H1 (cell line): ENCODE measurements around the gene SEMA3A. TPM values are rescaled to one million over a fixed set of nuclear protein-coding genes. Genes with fewer than 3 reads are reported as not detected.

ENCODE experiments used
- CHD7 ChIP-seq: fragments of 300-600 bp; sonication (generic); IDR thresholded peaks from 2 replicates; pipeline ENCODE4 v1.7.1; 2012; ENCODE audit warnings: low read length, moderate library complexity, mild to moderate bottlenecking, inconsistent platforms; ENCODE audit not compliant: insufficient replicate concordance
- polyA plus RNA-seq, 7 experiments: library from polyadenylated mRNA; depleted of rRNA in 3 of 7; stranded (reverse) in 5 of 7; unstranded in 2 of 7; fragments of >200 nt in 5 of 7; fragments of 200-250 nt in 2 of 7; gene quantifications; 1 replicate in 5 of 7; 2 replicates in 1 of 7; 4 replicates in 1 of 7; pipeline versions ENCODE4 v1.2.1 to v1.2.3, GENCODE V29; 2011 to 2013; ENCODE audit warnings: missing spikeins in 2 of 7, mixed read lengths in 2 of 7
- total RNA-seq: library from RNA; stranded (reverse); fragmentation: NEBNext Ultra II Directional; extraction: Animal tissue kit (Norgen Biotek cat#: 25700); gene quantifications from 2 replicates; pipeline ENCODE4 v1.2.1, GENCODE V29; 2021

SEMA3A gene
- total and polyA plus RNA-seq, 2 of the 8 experiments (the other 6 are each of a cell fraction or from before 2014, with no cell fraction given), result 8.1 to 45.9 TPM

- TF ChIP-seq CHD7, result no peak
Observed at GRCh38 chr7:83957333-83957732, 237.3 kb downstream of the SEMA3A start (continued).
